K562 (cell line): ENCODE results near the gene UHMK1. TPM values are rescaled to one million over a fixed set of nuclear protein-coding genes. Genes with fewer than 3 reads are reported as not detected.

Experiments used
- ARHGAP35 ChIP-seq: fragments of 450-650 bp; IDR thresholded peaks from 2 replicates; pipeline ENCODE4 v1.6.1; 2018; ENCODE audit not compliant: partially characterized antibody
- CGGBP1 ChIP-seq: fragments of 250-450 bp; sonication (Bioruptor Pico); IDR thresholded peaks from 2 replicates; pipeline ENCODE4 v1.9.0; 2021; ENCODE audit warnings: mild to moderate bottlenecking
- CHD2 ChIP-seq: IDR thresholded peaks from 2 replicates; pipeline ENCODE4 v1.6.1; 2011; ENCODE audit warnings: low read depth, low read length
- DNMT1 ChIP-seq: fragments of 450-650 bp; IDR thresholded peaks from 2 replicates; pipeline ENCODE4 v1.6.1; 2016; ENCODE audit warnings: antibody characterized with exemption, mild to moderate bottlenecking
- GMEB1 ChIP-seq: fragments of 250-450 bp; sonication (Bioruptor Pico); IDR thresholded peaks from 2 replicates; pipeline ENCODE4 v1.4.0; 2020; ENCODE audit warnings: mild to moderate bottlenecking
- KLF6 ChIP-seq: fragments of 250-450 bp; sonication (Bioruptor Pico); IDR thresholded peaks from 2 replicates; pipeline ENCODE4 v1.4.0; 2020; ENCODE audit warnings: mild to moderate bottlenecking, moderate library complexity, borderline replicate concordance
- MTF1 ChIP-seq: fragments of 250-450 bp; sonication (Bioruptor Pico); IDR thresholded peaks from 2 replicates; pipeline ENCODE4 v1.9.0; 2021; ENCODE audit warnings: moderate library complexity, mild to moderate bottlenecking, inconsistent platforms, borderline replicate concordance
- NCOA2 ChIP-seq, 2 experiments: fragments of 450-650 bp; IDR thresholded peaks; 2 replicates each; pipeline ENCODE4 v1.6.1; 2018; ENCODE audit warnings: mild to moderate bottlenecking in 2 of 2, moderate library complexity in 1 of 2; ENCODE audit not compliant: partially characterized antibody in 2 of 2
- REST ChIP-seq, 2 experiments: fragments of 450-650 bp; formaldehyde crosslinking in 1 of 2; IDR thresholded peaks; 2 replicates each; pipeline versions ENCODE4 v1.4.0 to v1.6.1; 2014 to 2020; ENCODE audit warnings: mild to moderate bottlenecking in 2 of 2, borderline replicate concordance in 1 of 2, low read depth in 1 of 2
- RNF219 ChIP-seq: fragments of 250-450 bp; sonication (Bioruptor Pico); IDR thresholded peaks from 2 replicates; pipeline ENCODE4 v1.5.0; 2022; ENCODE audit warnings: mild to moderate bottlenecking
- TCF15 ChIP-seq: fragments of 250-450 bp; sonication (Bioruptor Pico); IDR thresholded peaks from 2 replicates; pipeline ENCODE4 v1.8.0; 2022; ENCODE audit warnings: moderate library complexity, mild to moderate bottlenecking, inconsistent platforms
- TRIM24 ChIP-seq, 2 experiments: fragments of 450-650 bp; IDR thresholded peaks; 2 replicates each; pipeline ENCODE4 v1.6.1; 2016
- ZEB2 ChIP-seq: fragments of 450-650 bp; IDR thresholded peaks from 2 replicates; pipeline ENCODE4 v1.6.1; 2016
- ZKSCAN3 ChIP-seq: fragments of 250-450 bp; sonication (Bioruptor Pico); IDR thresholded peaks from 2 replicates; pipeline ENCODE4 v1.4.0; 2020
- ZNF140 ChIP-seq: fragments of 250-450 bp; sonication (Bioruptor Pico); IDR thresholded peaks from 2 replicates; pipeline ENCODE4 v1.8.0; 2021; ENCODE audit warnings: moderate library complexity, mild to moderate bottlenecking, inconsistent platforms
- polyA plus RNA-seq, 8 experiments: library from polyadenylated mRNA; depleted of rRNA in 4 of 8; stranded (reverse) in 5 of 8; unstranded in 3 of 8; fragments of >200 nt; fragmentation: Nextera tagmentation in 2 of 8; fragmentation: Illumina TruSeq in 1 of 8; extraction: Ambion mirVana in 2 of 8; extraction: Trizol in 1 of 8; gene quantifications; 2 replicates each; pipeline versions ENCODE4 v1.2.1 to v1.2.3, GENCODE V29; 2011 to 2014; ENCODE audit warnings: inconsistent platforms in 1 of 8, missing spikeins in 1 of 8
- total RNA-seq, 7 experiments: library from RNA; depleted of rRNA in 6 of 7; stranded (reverse); fragments of >200 nt in 6 of 7; fragmentation: Illumina TruSeq in 2 of 7; extraction: Trizol in 2 of 7; gene quantifications; 2 replicates each; pipeline versions ENCODE4 v1.2.1 to v1.2.3, GENCODE V29; 2011 to 2021; ENCODE audit warnings: low replicate concordance in 1 of 7
- TF ChIP-seq, protein P1 (sequence below): sonication (generic); formaldehyde crosslinking; IDR thresholded peaks from 2 replicates; pipeline ENCODE4 v1.9.0; 2022; ENCODE audit warnings: mild to moderate bottlenecking, missing genetic modification reagents

The UHMK1 gene
- total and polyA plus RNA-seq, 9 of the 15 experiments (the other 6 are each of a cell fraction or from before 2014, with no cell fraction given), result 13.1 to 72.4 (median 38.3) TPM

- TF ChIP-seq ZEB2, result peak; percentile 77
- TF ChIP-seq REST (IDR thresholded peaks at IDR 0.05; ENCODE audit: borderline replicate concordance), result no peak
- no peak for TF ChIP-seq REST (CRISPR knock-in tag; IDR thresholded peaks at IDR 0.05; ENCODE audit: low read depth)
- peak; percentile 46 to 84; a peak in 2 of 4 replicates for TF ChIP-seq TRIM24 (IDR thresholded peaks at IDR 0.05)
- TF ChIP-seq, protein P1, sequence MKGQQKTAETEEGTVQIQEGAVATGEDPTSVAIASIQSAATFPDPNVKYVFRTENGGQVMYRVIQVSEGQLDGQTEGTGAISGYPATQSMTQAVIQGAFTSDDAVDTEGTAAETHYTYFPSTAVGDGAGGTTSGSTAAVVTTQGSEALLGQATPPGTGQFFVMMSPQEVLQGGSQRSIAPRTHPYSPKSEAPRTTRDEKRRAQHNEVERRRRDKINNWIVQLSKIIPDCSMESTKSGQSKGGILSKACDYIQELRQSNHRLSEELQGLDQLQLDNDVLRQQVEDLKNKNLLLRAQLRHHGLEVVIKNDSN (CRISPR knock-in tag), result no peak
- no peak for TF ChIP-seq TCF15 (CRISPR knock-in tag)
- no peak for TF ChIP-seq ARHGAP35
- TF ChIP-seq KLF6, result no peak
- TF ChIP-seq GMEB1, result no peak
- no peak for TF ChIP-seq ZKSCAN3 (CRISPR knock-in tag)
- no peak for TF ChIP-seq ZNF140 (CRISPR knock-in tag)
- no peak for TF ChIP-seq DNMT1
- no peak for TF ChIP-seq MTF1 (CRISPR knock-in tag)
- TF ChIP-seq CGGBP1 (CRISPR knock-in tag), result no peak
- TF ChIP-seq CHD2, result no peak
- no peak for TF ChIP-seq RNF219 (CRISPR knock-in tag)
- no peak for TF ChIP-seq NCOA2 (IDR thresholded peaks at IDR 0.05; ENCODE audit: partially characterized antibody in 2 of 2)
Measured at GRCh38 chr1:162476620-162477019, 21.0 kb upstream of the UHMK1 start (continued).
